HG03558 (cell line): ENCODE measurements around the gene VPS35L.
"Not testable (repeated sequence)": the region's sequence is repeated elsewhere in the genome, so short reads cannot be mapped to it uniquely, and the experiment has no call there.

ENCODE experiments used
- ATAC-seq: cut with Tn5 transposase; IDR thresholded peaks from one replicate; pipeline ENCODE4 v1.9.1; 2021; ENCODE audit warnings: moderate number of reproducible peaks; ENCODE audit not compliant: unreplicated experiment; ENCODE audit errors: extremely low read depth

VPS35L gene

GRCh38 chr16:19708296-19709205 lies 153.0 kb downstream of the VPS35L start:
- ATAC-seq, result no peak

GRCh38 chr16:19709381-19710136 lies 154.1 kb downstream of the VPS35L start:
- ATAC-seq, result no peak

GRCh38 chr16:19710191-19710908 lies 154.8 kb downstream of the VPS35L start:
- ATAC-seq, result no peak

GRCh38 chr16:19710991-19711545 lies 155.6 kb downstream of the VPS35L start:
- ATAC-seq, result no peak

GRCh38 chr16:19711643-19712042 lies 156.1 kb downstream of the VPS35L start:
- ATAC-seq, result no peak

GRCh38 chr16:19712418-19713058 lies 157.0 kb downstream of the VPS35L start:
- no peak for ATAC-seq

- ATAC-seq, result no peak
These were observed 158.2 kb downstream of the VPS35L start for GRCh38 chr16:19713697-19714096.

GRCh38 chr16:19715566-19715965 lies 160.1 kb downstream of the VPS35L start:
- ATAC-seq, result no peak

GRCh38 chr16:19716183-19716582 lies 160.7 kb downstream of the VPS35L start:
- ATAC-seq, result no peak

- not testable (repeated sequence) for ATAC-seq
These were observed 161.2 kb downstream of the VPS35L start for GRCh38 chr16:19716728-19717127.

- ATAC-seq, result no peak
These were observed 161.8 kb downstream of the VPS35L start for GRCh38 chr16:19717314-19717713.

- ATAC-seq, result peak; percentile 86
These were observed 162.5 kb downstream of the VPS35L start, which contains the start of the genes IQCK and KNOP1 for GRCh38 chr16:19717741-19718623. Gene IQCK (plus strand): TSS chr16:19718271. CDS start chr16:19718307, 36 bp downstream. Gene KNOP1 (minus strand): TSS chr16:19718227. CDS start chr16:19715035, 3,192 bp downstream.

- ATAC-seq, result no peak
These were observed 163.1 kb downstream of the VPS35L start for GRCh38 chr16:19718624-19718965.

GRCh38 chr16:19722269-19722952 lies 166.9 kb downstream of the VPS35L start:
- no peak for ATAC-seq

GRCh38 chr16:19722981-19723380 lies 167.5 kb downstream of the VPS35L start:
- ATAC-seq, result no peak

GRCh38 chr16:19728636-19728965 lies 173.1 kb downstream of the VPS35L start:
- ATAC-seq, result no peak

- no peak for ATAC-seq
These were observed 178.0 kb downstream of the VPS35L start for GRCh38 chr16:19733551-19733950.

- no peak for ATAC-seq
These were observed 179.8 kb downstream of the VPS35L start for GRCh38 chr16:19735074-19735867.
